Activated gamma-delta T cell treated with anti-CD3 and anti-CD28 coated beads, Interleukin-2, amount 50 U/mL, for 16 hours (primary cell): ENCODE measurements around the gene SERF2.
"Not testable (repeated sequence)": the region's sequence is repeated elsewhere in the genome, so short reads cannot be mapped to it uniquely, and the experiment has no call there.

Source experiments
- DNase-seq: peaks from one replicate; pipeline ENCODE4 v3.0.0-alpha.2; 2020; ENCODE audit warnings: low read depth

Gene SERF2

GRCh38 chr15:43794269-43795037 is 2.3 kb downstream of the SERF2 start:
- no peak for DNase-seq

GRCh38 chr15:43795197-43795596 is 3.1 kb downstream of the SERF2 start:
- DNase-seq = no peak

- DNase-seq = no peak
Measured at GRCh38 chr15:43795997-43796396, 3.9 kb downstream of the SERF2 start.

- no peak for DNase-seq
Measured at GRCh38 chr15:43796566-43796965, 4.4 kb downstream of the SERF2 start.

- DNase-seq = no peak
Measured at GRCh38 chr15:43799209-43799944, 7.3 kb downstream of the SERF2 start.

GRCh38 chr15:43799945-43800285 is 7.8 kb downstream of the SERF2 start, which contains the start of gene SERINC4:
Gene SERINC4, minus strand, starts transcription at chr15:43800220. Its CDS starts 234 bp downstream, at chr15:43799986.
- DNase-seq = no peak

GRCh38 chr15:43800286-43801141 is 8.4 kb downstream of the SERF2 start, which contains the start of gene HYPK:
Gene HYPK, plus strand, starts transcription at chr15:43800599. Its CDS starts 24 bp downstream, at chr15:43800623.
- peak; percentile 86 for DNase-seq

GRCh38 chr15:43802676-43803075 is 10.6 kb downstream of the SERF2 start:
- DNase-seq = not testable (repeated sequence)

- DNase-seq = no peak
Measured at GRCh38 chr15:43808435-43808950, 16.4 kb downstream of the SERF2 start.

- no peak for DNase-seq
Measured at GRCh38 chr15:43808960-43809678, 17.0 kb downstream of the SERF2 start.

GRCh38 chr15:43815064-43815463 is 22.9 kb downstream of the SERF2 start:
- not testable (repeated sequence) for DNase-seq

- DNase-seq = no peak
Measured at GRCh38 chr15:43821505-43821904, 29.4 kb downstream of the SERF2 start.

- DNase-seq = peak; percentile 82
Measured at GRCh38 chr15:43824302-43825246, 32.5 kb downstream of the SERF2 start, which contains the start of gene MFAP1. Gene MFAP1, minus strand, starts transcription at chr15:43824690. Its CDS starts 121 bp downstream, at chr15:43824569.

GRCh38 chr15:43825305-43825704 is 33.2 kb downstream of the SERF2 start:
- DNase-seq = not testable (repeated sequence)

- DNase-seq = no peak
Measured at GRCh38 chr15:43826029-43826507, 33.9 kb downstream of the SERF2 start.

GRCh38 chr15:43826508-43827341 is 34.6 kb downstream of the SERF2 start, which contains the start of gene WDR76:
Gene WDR76, plus strand, starts transcription at chr15:43827002. Its CDS starts 31 bp downstream, at chr15:43827033.
- DNase-seq = peak; percentile 57

GRCh38 chr15:43828061-43828657 is 36.0 kb downstream of the SERF2 start:
- DNase-seq = no peak

GRCh38 chr15:43829951-43830540 is 37.9 kb downstream of the SERF2 start:
- not testable (repeated sequence) for DNase-seq
